ENCODE measurements around the gene GLIS1. TPM values are rescaled to one million over a fixed set of nuclear protein-coding genes. Genes with fewer than 3 reads are reported as not detected.
"Not testable (repeated sequence)": the region's sequence is repeated elsewhere in the genome, so short reads cannot be mapped to it uniquely, and the experiment has no call there.

The GLIS1 gene
- polyA plus RNA-seq, 10 donors, result 0.13 to 1.6 (median 0.26) TPM; not detected in 5

GRCh38 chr1:53562981-53563379 lies 176.0 kb downstream of the GLIS1 start:
- DNase-seq, result no peak

- DNase-seq, result no peak
Measured at GRCh38 chr1:53562291-53562980, 176.5 kb downstream of the GLIS1 start.

GRCh38 chr1:53561503-53562105 lies 177.4 kb downstream of the GLIS1 start:
- DNase-seq, result no peak

- DNase-seq, result no peak
Measured at GRCh38 chr1:53560581-53561502, 178.1 kb downstream of the GLIS1 start.

GRCh38 chr1:53559854-53560580 lies 178.9 kb downstream of the GLIS1 start:
- no peak for DNase-seq

GRCh38 chr1:53559391-53559815 lies 179.6 kb downstream of the GLIS1 start:
- no peak for DNase-seq

GRCh38 chr1:53558739-53559315 lies 180.1 kb downstream of the GLIS1 start:
- DNase-seq, result no peak

- no peak for DNase-seq
Measured at GRCh38 chr1:53557830-53558738, 180.9 kb downstream of the GLIS1 start.

GRCh38 chr1:53557369-53557768 lies 181.6 kb downstream of the GLIS1 start:
- DNase-seq, result no peak

- no peak for DNase-seq
Measured at GRCh38 chr1:53556657-53557227, 182.2 kb downstream of the GLIS1 start.

GRCh38 chr1:53555620-53556326 lies 183.2 kb downstream of the GLIS1 start:
- not testable (repeated sequence) for DNase-seq

GRCh38 chr1:53554592-53555305 lies 184.2 kb downstream of the GLIS1 start:
- DNase-seq, result no peak

GRCh38 chr1:53553734-53554509 lies 185.0 kb downstream of the GLIS1 start:
- DNase-seq, result no peak

GRCh38 chr1:53552981-53553733 lies 185.8 kb downstream of the GLIS1 start:
- DNase-seq, result no peak

- no peak for DNase-seq
Measured at GRCh38 chr1:53552146-53552861, 186.7 kb downstream of the GLIS1 start.

- no peak for DNase-seq
Measured at GRCh38 chr1:53551428-53551995, 187.5 kb downstream of the GLIS1 start.

All from muscle of back (tissue), 11 donors.